HEK293 (cell line): ENCODE measurements around the gene C2orf81.

Source experiments
- CTCF ChIA-PET: fragments of 350-600 bp; formaldehyde crosslinking; extraction: SDS; loops from one replicate; lab custom pipeline; 2021; ENCODE audit warnings: antibody characterized with exemption; lab: Yijun Ruan, JAX
- POLR2A ChIA-PET: fragments of 300-600 bp; formaldehyde crosslinking; extraction: SDS; loops from one replicate; lab custom pipeline; 2020; ENCODE audit warnings: antibody characterized with exemption, inconsistent platforms; lab: Yijun Ruan, JAX
- H3K27ac ChIP-seq: fragments of 200-500 bp; sonication (Bioruptor generic); 2 replicates; pipeline ENCODE4 v1.5.1; 2014; ENCODE audit warnings: low read depth, low read length, control low read depth, inconsistent platforms; ENCODE audit errors: extremely low read depth
- H3K36me3 ChIP-seq, 2 experiments: fragments of 200-500 bp in 1 of 2; sonication (Bioruptor generic) in 1 of 2; 1 replicate in 1 of 2; 2 replicates in 1 of 2; pipeline ENCODE4 v1.5.1; 2014 to 2017; ENCODE audit warnings: inconsistent platforms in 2 of 2, low read length in 2 of 2; ENCODE audit not compliant: control insufficient read depth in 2 of 2, insufficient read depth in 1 of 2
- H3K4me1 ChIP-seq: fragments of 200-500 bp; sonication (Bioruptor generic); 2 replicates; pipeline ENCODE4 v1.5.1; 2014; ENCODE audit warnings: mild to moderate bottlenecking, low read length, inconsistent platforms; ENCODE audit not compliant: control insufficient read depth, insufficient read depth
- H3K4me3 ChIP-seq: 2 replicates; pipeline ENCODE4 v1.5.1; 2011; ENCODE audit warnings: low read depth, mild to moderate bottlenecking, control low read depth, low read length, moderate library complexity
- H3K9me3 ChIP-seq: fragments of 200-500 bp; sonication (Bioruptor generic); 2 replicates; pipeline ENCODE4 v1.5.1; 2014; ENCODE audit warnings: low read depth, low read length, inconsistent platforms; ENCODE audit not compliant: control insufficient read depth, insufficient read depth
- BCL6B ChIP-seq: fragments of 450-650 bp; formaldehyde crosslinking; IDR thresholded peaks from 2 replicates; pipeline ENCODE4 v1.5.1; 2017; ENCODE audit warnings: missing biosample characterization, missing genetic modification characterization
- KLF8 ChIP-seq: fragments of 450-650 bp; formaldehyde crosslinking; IDR thresholded peaks from 2 replicates; pipeline ENCODE4 v1.5.1; 2016; ENCODE audit warnings: missing biosample characterization, missing genetic modification characterization
- OVOL3 ChIP-seq: fragments of 450-650 bp; formaldehyde crosslinking; IDR thresholded peaks from 2 replicates; pipeline ENCODE4 v1.5.1; 2016; ENCODE audit warnings: missing biosample characterization, missing genetic modification characterization
- REPIN1 ChIP-seq: fragments of 450-650 bp; formaldehyde crosslinking; IDR thresholded peaks from 2 replicates; pipeline ENCODE4 v1.5.1; 2017; ENCODE audit warnings: missing biosample characterization, missing genetic modification characterization, low read depth
- SCRT2 ChIP-seq: fragments of 450-650 bp; formaldehyde crosslinking; IDR thresholded peaks from 2 replicates; pipeline ENCODE4 v1.5.1; 2016; ENCODE audit warnings: missing biosample characterization, missing genetic modification characterization
- YY2 ChIP-seq: fragments of 450-650 bp; formaldehyde crosslinking; IDR thresholded peaks from 2 replicates; pipeline ENCODE4 v1.5.1; 2016; ENCODE audit warnings: missing biosample characterization, missing genetic modification characterization
- ZFP69B ChIP-seq: fragments of 450-650 bp; formaldehyde crosslinking; IDR thresholded peaks from 2 replicates; pipeline ENCODE4 v1.5.1; 2016; ENCODE audit warnings: missing biosample characterization, missing genetic modification characterization
- ZNF140 ChIP-seq: fragments of 450-650 bp; formaldehyde crosslinking; IDR thresholded peaks from 2 replicates; pipeline ENCODE4 v1.5.1; 2016; ENCODE audit warnings: missing biosample characterization, missing genetic modification characterization
- ZNF350 ChIP-seq: fragments of 450-650 bp; formaldehyde crosslinking; IDR thresholded peaks from 2 replicates; pipeline ENCODE4 v1.5.0; 2017; ENCODE audit warnings: missing biosample characterization, mild to moderate bottlenecking, missing genetic modification characterization
- ZNF391 ChIP-seq: fragments of 450-650 bp; formaldehyde crosslinking; IDR thresholded peaks from 2 replicates; pipeline ENCODE4 v1.5.1; 2016; ENCODE audit warnings: low read depth, missing biosample characterization, missing genetic modification characterization, borderline replicate concordance
- ZNF560 ChIP-seq: fragments of 450-650 bp; formaldehyde crosslinking; IDR thresholded peaks from 2 replicates; pipeline ENCODE4 v1.5.1; 2017; ENCODE audit warnings: missing biosample characterization, missing genetic modification characterization, borderline replicate concordance
- ZNF600 ChIP-seq: fragments of 450-650 bp; formaldehyde crosslinking; IDR thresholded peaks from 2 replicates; pipeline ENCODE4 v1.5.1; 2016; ENCODE audit warnings: missing biosample characterization, missing genetic modification characterization
- ZNF692 ChIP-seq: fragments of 450-650 bp; formaldehyde crosslinking; IDR thresholded peaks from 2 replicates; pipeline ENCODE4 v1.5.1; 2016; ENCODE audit warnings: missing biosample characterization, missing genetic modification characterization
- ZNF768 ChIP-seq: fragments of 450-650 bp; formaldehyde crosslinking; IDR thresholded peaks from 2 replicates; pipeline ENCODE4 v1.5.1; 2018; ENCODE audit warnings: missing biosample characterization, mild to moderate bottlenecking, missing genetic modification characterization
- TF ChIP-seq, protein P1 (sequence below): fragments of 450-650 bp; formaldehyde crosslinking; IDR thresholded peaks from 2 replicates; pipeline ENCODE4 v1.5.1; 2016; ENCODE audit warnings: missing biosample characterization, missing genetic modification characterization
- TF ChIP-seq, protein P2 (sequence below): fragments of 450-650 bp; formaldehyde crosslinking; IDR thresholded peaks from 2 replicates; pipeline ENCODE4 v1.5.1; 2016; ENCODE audit warnings: missing biosample characterization, missing genetic modification characterization

The C2orf81 gene

DNA sequence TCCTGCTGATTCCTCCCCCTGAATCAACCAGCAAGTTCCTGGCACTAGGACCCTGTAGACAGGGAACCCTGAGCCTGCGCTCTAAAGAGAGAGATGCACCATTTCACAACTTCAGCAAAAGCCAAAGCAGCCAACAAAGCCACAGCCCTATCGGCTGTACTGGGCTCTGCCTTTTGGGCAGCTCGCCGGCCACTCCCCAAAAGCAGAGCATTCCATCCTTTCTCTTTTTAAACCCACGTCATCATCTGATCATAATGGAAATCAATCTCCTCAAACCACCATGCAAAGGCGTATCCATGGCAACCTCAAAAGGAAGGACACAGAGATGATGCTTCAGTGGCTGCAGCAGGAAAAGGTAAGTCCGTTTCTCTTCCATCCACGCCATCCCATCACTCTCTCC lies 36.0 kb downstream of the C2orf81 start:
- Histone ChIP-seq H3K9me3 (no peaks in the 10 kb centered on the region), H3K27ac (no peak overlapping the region), H3K4me3 (no peak overlapping the region), H3K4me1 (peaks cover 7% of the 10 kb centered on the region; the same call in 1 of the 2 replicates), H3K36me3 (peaks cover 0 to 39% of the 10 kb centered on the region in 2 experiments; a peak in 2 of 3 replicates)
- ChIA-PET CTCF (interaction anchor here (0.6 to 1.2 kb wide), 3 partner anchors 15 to 502 kb away, joined by 3 read pairs; no protein-coding TSS in a partner anchor), POLR2A (no interaction called here)
- TF ChIP-seq, protein P1, sequence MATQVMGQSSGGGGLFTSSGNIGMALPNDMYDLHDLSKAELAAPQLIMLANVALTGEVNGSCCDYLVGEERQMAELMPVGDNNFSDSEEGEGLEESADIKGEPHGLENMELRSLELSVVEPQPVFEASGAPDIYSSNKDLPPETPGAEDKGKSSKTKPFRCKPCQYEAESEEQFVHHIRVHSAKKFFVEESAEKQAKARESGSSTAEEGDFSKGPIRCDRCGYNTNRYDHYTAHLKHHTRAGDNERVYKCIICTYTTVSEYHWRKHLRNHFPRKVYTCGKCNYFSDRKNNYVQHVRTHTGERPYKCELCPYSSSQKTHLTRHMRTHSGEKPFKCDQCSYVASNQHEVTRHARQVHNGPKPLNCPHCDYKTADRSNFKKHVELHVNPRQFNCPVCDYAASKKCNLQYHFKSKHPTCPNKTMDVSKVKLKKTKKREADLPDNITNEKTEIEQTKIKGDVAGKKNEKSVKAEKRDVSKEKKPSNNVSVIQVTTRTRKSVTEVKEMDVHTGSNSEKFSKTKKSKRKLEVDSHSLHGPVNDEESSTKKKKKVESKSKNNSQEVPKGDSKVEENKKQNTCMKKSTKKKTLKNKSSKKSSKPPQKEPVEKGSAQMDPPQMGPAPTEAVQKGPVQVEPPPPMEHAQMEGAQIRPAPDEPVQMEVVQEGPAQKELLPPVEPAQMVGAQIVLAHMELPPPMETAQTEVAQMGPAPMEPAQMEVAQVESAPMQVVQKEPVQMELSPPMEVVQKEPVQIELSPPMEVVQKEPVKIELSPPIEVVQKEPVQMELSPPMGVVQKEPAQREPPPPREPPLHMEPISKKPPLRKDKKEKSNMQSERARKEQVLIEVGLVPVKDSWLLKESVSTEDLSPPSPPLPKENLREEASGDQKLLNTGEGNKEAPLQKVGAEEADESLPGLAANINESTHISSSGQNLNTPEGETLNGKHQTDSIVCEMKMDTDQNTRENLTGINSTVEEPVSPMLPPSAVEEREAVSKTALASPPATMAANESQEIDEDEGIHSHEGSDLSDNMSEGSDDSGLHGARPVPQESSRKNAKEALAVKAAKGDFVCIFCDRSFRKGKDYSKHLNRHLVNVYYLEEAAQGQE (tag by site-specific recombination), result no peak
- TF ChIP-seq BCL6B (tag by site-specific recombination) (no peak), ZFP69B (tag by site-specific recombination) (no peak), ZNF560 (tag by site-specific recombination) (no peak), ZNF692 (tag by site-specific recombination) (no peak), SCRT2 (tag by site-specific recombination) (no peak), KLF8 (tag by site-specific recombination) (no peak), ZNF600 (tag by site-specific recombination) (no peak), ZNF391 (tag by site-specific recombination) (no peak), ZNF140 (tag by site-specific recombination) (no peak), REPIN1 (tag by site-specific recombination) (no peak), OVOL3 (tag by site-specific recombination) (no peak)
- TF ChIP-seq, protein P2, sequence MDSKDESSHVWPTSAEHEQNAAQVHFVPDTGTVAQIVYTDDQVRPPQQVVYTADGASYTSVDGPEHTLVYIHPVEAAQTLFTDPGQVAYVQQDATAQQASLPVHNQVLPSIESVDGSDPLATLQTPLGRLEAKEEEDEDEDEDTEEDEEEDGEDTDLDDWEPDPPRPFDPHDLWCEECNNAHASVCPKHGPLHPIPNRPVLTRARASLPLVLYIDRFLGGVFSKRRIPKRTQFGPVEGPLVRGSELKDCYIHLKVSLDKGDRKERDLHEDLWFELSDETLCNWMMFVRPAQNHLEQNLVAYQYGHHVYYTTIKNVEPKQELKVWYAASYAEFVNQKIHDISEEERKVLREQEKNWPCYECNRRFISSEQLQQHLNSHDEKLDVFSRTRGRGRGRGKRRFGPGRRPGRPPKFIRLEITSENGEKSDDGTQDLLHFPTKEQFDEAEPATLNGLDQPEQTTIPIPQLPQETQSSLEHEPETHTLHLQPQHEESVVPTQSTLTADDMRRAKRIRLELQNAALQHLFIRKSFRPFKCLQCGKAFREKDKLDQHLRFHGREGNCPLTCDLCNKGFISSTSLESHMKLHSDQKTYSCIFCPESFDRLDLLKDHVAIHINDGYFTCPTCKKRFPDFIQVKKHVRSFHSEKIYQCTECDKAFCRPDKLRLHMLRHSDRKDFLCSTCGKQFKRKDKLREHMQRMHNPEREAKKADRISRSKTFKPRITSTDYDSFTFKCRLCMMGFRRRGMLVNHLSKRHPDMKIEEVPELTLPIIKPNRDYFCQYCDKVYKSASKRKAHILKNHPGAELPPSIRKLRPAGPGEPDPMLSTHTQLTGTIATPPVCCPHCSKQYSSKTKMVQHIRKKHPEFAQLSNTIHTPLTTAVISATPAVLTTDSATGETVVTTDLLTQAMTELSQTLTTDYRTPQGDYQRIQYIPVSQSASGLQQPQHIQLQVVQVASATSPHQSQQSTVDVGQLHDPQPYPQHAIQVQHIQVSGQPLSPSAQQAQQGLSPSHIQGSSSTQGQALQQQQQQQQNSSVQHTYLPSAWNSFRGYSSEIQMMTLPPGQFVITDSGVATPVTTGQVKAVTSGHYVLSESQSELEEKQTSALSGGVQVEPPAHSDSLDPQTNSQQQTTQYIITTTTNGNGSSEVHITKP, result no peak
- TF ChIP-seq, all 188 proteins: peak for 0

DNA sequence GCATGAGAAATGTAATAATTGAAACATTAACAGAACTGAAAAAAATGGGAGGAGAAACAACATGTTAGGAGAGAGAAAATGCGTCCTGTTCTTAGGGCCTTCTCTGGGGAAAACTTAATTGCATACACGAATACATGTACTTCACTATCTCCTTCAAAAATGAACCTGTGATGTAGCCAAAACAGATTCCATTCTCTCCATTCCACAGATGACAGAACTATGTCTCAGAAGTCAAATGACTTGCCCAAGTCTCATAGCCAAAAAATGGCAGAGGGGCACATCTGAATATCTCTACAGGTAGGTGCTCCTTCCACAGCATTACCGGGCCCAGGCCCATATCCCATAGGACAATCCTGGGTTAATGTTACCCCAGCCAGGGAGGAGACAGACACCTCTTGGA lies 37.4 kb downstream of the C2orf81 start:
- Histone ChIP-seq H3K27ac (no peak overlapping the region), H3K4me1 (peaks cover 6% of the 10 kb centered on the region), H3K9me3 (no peaks in the 10 kb centered on the region), H3K36me3 (peaks cover 0 to 39% of the 10 kb centered on the region in 2 experiments; a peak in 2 of 3 replicates), H3K4me3 (no peak overlapping the region)
- CTCF ChIA-PET, result interaction anchor here (1.2 kb wide), 1 partner anchor 17 kb away, joined by 3 read pairs; no protein-coding TSS in a partner anchor
- no peak for TF ChIP-seq YY2
- no peak for TF ChIP-seq ZNF768 (tag by site-specific recombination)
- no peak for TF ChIP-seq ZNF350 (tag by site-specific recombination)
- POLR2A ChIA-PET, result no interaction called here
